AG10803 (cell line): ENCODE measurements around the gene OSCP1.

Experiments used
- DNase-seq: peaks from one replicate; pipeline ENCODE4 v3.0.0; 2010; ENCODE audit warnings: low read depth
- H3K4me3 ChIP-seq: 2 replicates; pipeline ENCODE4 v1.5.1; 2011; ENCODE audit warnings: mild to moderate bottlenecking, low read length, control low read depth
- TF ChIP-seq, protein P1 (sequence below): conservative IDR thresholded peaks from 2 replicates; pipeline ENCODE4 v1.5.1; 2011; ENCODE audit warnings: mild to moderate bottlenecking, low read length, control low read depth, inconsistent platforms

Gene OSCP1

DNA sequence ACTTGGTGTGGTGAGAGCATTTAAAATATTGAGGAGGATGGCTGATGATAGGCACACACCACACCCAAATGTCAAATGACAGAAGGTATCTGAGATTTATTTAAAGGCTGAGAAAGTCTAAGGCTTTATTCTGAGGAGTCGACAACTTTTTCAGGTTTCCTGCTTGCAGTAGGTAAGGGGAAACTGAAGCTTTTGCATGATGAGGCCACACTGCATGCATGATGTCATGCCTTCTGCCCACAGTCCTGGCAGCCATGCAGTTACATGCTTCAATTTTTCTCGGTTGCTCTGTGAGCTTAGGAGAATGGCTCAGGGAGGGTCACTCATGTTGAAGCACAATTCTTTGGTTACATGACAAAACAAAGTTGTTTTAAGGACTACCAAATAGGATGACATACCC is 7.0 kb downstream of the OSCP1 start:
- no peak for DNase-seq
- TF ChIP-seq, protein P1, sequence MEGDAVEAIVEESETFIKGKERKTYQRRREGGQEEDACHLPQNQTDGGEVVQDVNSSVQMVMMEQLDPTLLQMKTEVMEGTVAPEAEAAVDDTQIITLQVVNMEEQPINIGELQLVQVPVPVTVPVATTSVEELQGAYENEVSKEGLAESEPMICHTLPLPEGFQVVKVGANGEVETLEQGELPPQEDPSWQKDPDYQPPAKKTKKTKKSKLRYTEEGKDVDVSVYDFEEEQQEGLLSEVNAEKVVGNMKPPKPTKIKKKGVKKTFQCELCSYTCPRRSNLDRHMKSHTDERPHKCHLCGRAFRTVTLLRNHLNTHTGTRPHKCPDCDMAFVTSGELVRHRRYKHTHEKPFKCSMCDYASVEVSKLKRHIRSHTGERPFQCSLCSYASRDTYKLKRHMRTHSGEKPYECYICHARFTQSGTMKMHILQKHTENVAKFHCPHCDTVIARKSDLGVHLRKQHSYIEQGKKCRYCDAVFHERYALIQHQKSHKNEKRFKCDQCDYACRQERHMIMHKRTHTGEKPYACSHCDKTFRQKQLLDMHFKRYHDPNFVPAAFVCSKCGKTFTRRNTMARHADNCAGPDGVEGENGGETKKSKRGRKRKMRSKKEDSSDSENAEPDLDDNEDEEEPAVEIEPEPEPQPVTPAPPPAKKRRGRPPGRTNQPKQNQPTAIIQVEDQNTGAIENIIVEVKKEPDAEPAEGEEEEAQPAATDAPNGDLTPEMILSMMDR, result no peak
- H3K4me3 ChIP-seq, result no peak overlapping the region

DNA sequence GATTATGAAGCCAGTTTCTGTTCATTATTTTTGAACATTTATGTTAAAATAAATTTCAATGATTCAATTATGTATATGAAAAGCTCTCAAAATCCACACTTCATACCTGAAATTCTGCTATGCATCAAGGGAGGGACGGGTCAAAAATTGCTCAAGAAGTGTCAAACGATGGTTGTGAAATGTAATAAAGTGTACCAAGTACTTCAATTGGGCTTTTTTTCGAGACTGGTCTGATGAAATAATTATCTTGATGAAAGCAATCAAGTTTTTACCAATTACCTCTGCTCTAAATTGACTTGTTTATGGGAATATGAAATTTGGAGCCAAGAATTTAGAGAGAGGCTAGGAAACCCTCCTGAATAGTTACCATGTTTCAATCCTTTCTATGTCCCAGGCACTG is 7.9 kb downstream of the OSCP1 start:
- H3K4me3 ChIP-seq, result no peak overlapping the region
- TF ChIP-seq, protein P1, result no peak
- DNase-seq, result no peak

GRCh38 chr1:36440646-36441045 is 9.6 kb downstream of the OSCP1 start:
- no peak overlapping the region for H3K4me3 ChIP-seq
- DNase-seq, result no peak
- TF ChIP-seq, protein P1, result no peak

- DNase-seq, result no peak
- no peak overlapping the region for H3K4me3 ChIP-seq
- TF ChIP-seq, protein P1, result no peak
These were observed 10.2 kb downstream of the OSCP1 start for GRCh38 chr1:36440044-36440443.

- no peak for DNase-seq
- H3K4me3 ChIP-seq, result no peak overlapping the region
- TF ChIP-seq, protein P1, result no peak
These were observed 11.5 kb downstream of the OSCP1 start for GRCh38 chr1:36438715-36439114.

DNA sequence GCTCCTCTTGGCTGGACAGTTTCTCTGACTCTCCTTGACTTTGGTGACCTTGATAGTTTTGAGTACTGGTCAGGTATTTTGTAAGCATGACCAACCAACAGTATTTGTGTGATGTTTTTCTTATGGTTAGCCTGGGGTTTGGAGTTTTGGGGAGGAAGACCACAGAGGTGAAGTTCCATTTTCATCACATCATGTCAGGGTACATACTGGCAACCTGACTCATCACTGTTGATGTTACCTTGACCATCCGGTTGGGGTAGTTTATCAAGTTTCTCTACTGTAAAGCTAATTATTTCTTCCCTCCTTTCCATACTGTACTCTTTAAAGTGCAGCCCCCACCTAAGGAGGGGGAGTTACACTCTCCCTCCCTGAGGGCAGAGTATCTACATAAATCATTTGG is 13.4 kb downstream of the OSCP1 start:
- TF ChIP-seq, protein P1, result no peak
- no peak overlapping the region for H3K4me3 ChIP-seq
- DNase-seq, result no peak

- DNase-seq, result no peak
- H3K4me3 ChIP-seq, result no peak overlapping the region
- TF ChIP-seq, protein P1, result no peak
These were observed 17.1 kb downstream of the OSCP1 start for GRCh38 chr1:36433102-36433501.
